Vagina (tissue), 2 donors: ENCODE results near the gene SCAF8. TPM values are rescaled to one million over a fixed set of nuclear protein-coding genes. Genes with fewer than 3 reads are reported as not detected.

Experiments
- DNase-seq, 2 donors: peaks; one replicate each; pipeline ENCODE4 v3.0.0-alpha.2; 2017; ENCODE audit errors: extremely low spot score in 2 of 2
- H3K27ac ChIP-seq: fragments of 200-600 bp; sonication (generic); one replicate; pipeline ENCODE4 v1.5.1; 2019
- H3K27me3 ChIP-seq: fragments of 200-600 bp; sonication (generic); one replicate; pipeline ENCODE4 v1.5.1; 2019
- H3K36me3 ChIP-seq, 2 donors: fragments of 200-600 bp; sonication (generic); one replicate each; pipeline ENCODE4 v1.5.1; 2017 to 2019
- H3K4me1 ChIP-seq: fragments of 200-600 bp; sonication (generic); one replicate; pipeline ENCODE4 v1.5.1; 2019
- H3K4me3 ChIP-seq, 2 donors: fragments of 200-600 bp; sonication (generic); 1 replicate in 1 of 2; 2 replicates in 1 of 2; pipeline ENCODE4 v1.5.1; 2016 to 2019
- H3K9me3 ChIP-seq: fragments of 200-600 bp; sonication (generic); one replicate; pipeline ENCODE4 v1.5.1; 2019
- POLR2A ChIP-seq, 2 donors: fragments of 450-650 bp; IDR thresholded peaks; one replicate each; pipeline ENCODE4 v1.6.1; 2017; ENCODE audit warnings: antibody characterized with exemption in 2 of 2, mild to moderate bottlenecking in 2 of 2, moderate library complexity in 2 of 2
- POLR2AphosphoS5 ChIP-seq, 2 donors: sonication (generic); formaldehyde crosslinking; IDR thresholded peaks; one replicate each; pipeline ENCODE4 v1.9.0; 2017; ENCODE audit warnings: antibody characterized with exemption in 2 of 2, mild to moderate bottlenecking in 2 of 2, low read depth in 1 of 2; ENCODE audit not compliant: insufficient read depth in 1 of 2
- intact Hi-C: fragments of 100-400 bp; cut with DNase I; formaldehyde crosslinking; loops from one replicate; pipeline ENCODE4 v1.15.1; 2023
- total RNA-seq: library from RNA; depleted of rRNA; stranded (reverse); fragments of >200 nt; gene quantifications from one replicate; pipeline ENCODE4 v1.2.3, GENCODE V29; 2016
- TF ChIP-seq, protein P1 (sequence below), 3 experiments: fragments of 450-650 bp in 2 of 3; fragments of 200-600 bp in 1 of 3; sonication (generic) in 1 of 3; IDR thresholded peaks; one replicate each; pipeline ENCODE4 v1.5.1; 2017 to 2019; ENCODE audit warnings: antibody characterized with exemption in 3 of 3, mild to moderate bottlenecking in 2 of 3, moderate library complexity in 2 of 3

The SCAF8 gene
- total RNA-seq, 1 donor from 2014 or later: 37.8 TPM

DNA sequence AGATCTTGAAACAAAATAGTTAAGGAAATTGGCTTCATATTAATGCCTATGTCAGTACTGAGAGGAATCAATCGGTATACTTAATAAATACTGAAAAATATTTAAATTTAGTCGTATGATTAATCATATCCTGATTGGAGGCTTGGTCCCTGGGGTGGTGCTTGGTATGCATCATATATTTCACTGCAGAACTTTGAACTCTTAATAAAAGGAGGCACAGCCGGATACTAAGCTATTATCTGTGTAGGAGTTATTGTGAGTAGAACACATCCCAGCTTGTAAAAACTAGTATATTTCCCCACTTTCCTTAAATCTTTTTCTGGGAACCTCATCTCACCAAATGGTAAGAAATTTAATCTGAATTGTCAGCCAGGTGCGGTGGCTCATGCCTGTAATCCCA lies 42.4 kb upstream of the SCAF8 start:
- H3K27me3 ChIP-seq: no peaks in the 10 kb centered on the region
- H3K4me3 ChIP-seq: no peak overlapping the region
- DNase-seq: no peak
- no peaks in the 10 kb centered on the region for H3K36me3 ChIP-seq
- intact Hi-C loops: no loop called here
- TF ChIP-seq POLR2AphosphoS5 (IDR thresholded peaks at IDR 0.05; ENCODE audit: insufficient read depth in 1 of 2, low read depth in 1 of 2) (no peak), POLR2A (IDR thresholded peaks at IDR 0.05) (no peak)
- TF ChIP-seq, protein P1, sequence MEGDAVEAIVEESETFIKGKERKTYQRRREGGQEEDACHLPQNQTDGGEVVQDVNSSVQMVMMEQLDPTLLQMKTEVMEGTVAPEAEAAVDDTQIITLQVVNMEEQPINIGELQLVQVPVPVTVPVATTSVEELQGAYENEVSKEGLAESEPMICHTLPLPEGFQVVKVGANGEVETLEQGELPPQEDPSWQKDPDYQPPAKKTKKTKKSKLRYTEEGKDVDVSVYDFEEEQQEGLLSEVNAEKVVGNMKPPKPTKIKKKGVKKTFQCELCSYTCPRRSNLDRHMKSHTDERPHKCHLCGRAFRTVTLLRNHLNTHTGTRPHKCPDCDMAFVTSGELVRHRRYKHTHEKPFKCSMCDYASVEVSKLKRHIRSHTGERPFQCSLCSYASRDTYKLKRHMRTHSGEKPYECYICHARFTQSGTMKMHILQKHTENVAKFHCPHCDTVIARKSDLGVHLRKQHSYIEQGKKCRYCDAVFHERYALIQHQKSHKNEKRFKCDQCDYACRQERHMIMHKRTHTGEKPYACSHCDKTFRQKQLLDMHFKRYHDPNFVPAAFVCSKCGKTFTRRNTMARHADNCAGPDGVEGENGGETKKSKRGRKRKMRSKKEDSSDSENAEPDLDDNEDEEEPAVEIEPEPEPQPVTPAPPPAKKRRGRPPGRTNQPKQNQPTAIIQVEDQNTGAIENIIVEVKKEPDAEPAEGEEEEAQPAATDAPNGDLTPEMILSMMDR (IDR thresholded peaks at IDR 0.05): no peak
- no peak overlapping the region for H3K27ac ChIP-seq
- H3K9me3 ChIP-seq: no peaks in the 10 kb centered on the region
- peaks cover 5% of the 10 kb centered on the region for H3K4me1 ChIP-seq

DNA sequence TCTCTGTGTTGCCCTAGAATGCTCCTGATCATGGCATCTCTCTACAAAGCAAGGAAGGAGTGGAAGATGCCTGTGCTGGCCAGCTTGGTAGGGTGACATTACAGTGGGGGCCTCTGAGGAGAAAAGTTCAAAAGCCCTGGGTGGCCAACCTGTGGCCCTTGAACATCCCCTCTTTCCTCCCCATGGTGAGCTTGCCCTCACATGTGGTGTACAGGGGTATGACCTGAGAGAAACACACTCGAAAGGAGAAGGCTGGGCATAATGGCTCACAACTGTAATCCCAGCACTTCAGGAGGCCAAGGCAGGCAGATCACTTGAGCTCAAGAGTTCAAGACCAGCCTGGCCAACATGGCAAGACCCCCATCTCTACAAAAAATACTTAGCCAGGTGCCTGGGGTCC lies 36.6 kb upstream of the SCAF8 start:
- Histone ChIP-seq H3K27me3 (no peaks in the 10 kb centered on the region), H3K4me3 (no peak overlapping the region), H3K27ac (no peak overlapping the region), H3K4me1 (no peaks in the 10 kb centered on the region), H3K36me3 (no peaks in the 10 kb centered on the region), H3K9me3 (no peaks in the 10 kb centered on the region)
- TF ChIP-seq, protein P1 (IDR thresholded peaks at IDR 0.05): no peak
- TF ChIP-seq POLR2A (IDR thresholded peaks at IDR 0.05) (no peak), POLR2AphosphoS5 (IDR thresholded peaks at IDR 0.05; ENCODE audit: insufficient read depth in 1 of 2, low read depth in 1 of 2) (no peak)
- intact Hi-C loops: no loop called here
- no peak for DNase-seq

DNA sequence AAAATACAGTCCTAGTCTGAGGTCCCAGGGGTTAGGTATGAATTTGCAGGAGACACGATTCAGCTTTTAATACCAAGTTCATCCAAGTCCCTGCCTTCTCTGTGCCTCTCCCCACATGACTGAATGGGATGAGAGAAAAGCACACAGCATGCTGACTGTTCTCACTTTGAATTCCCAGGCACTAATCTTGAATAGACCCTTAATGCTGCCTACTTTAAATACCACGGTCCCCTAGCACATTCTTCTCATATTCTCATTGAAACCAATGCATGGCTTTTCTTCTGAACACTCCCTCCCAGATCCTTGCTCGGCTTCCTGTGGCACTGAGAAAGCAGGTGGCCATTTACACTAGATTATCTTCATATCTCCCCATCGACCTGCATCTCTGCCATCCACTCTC lies 30.1 kb upstream of the SCAF8 start:
- no peak overlapping the region for H3K27ac ChIP-seq

DNA sequence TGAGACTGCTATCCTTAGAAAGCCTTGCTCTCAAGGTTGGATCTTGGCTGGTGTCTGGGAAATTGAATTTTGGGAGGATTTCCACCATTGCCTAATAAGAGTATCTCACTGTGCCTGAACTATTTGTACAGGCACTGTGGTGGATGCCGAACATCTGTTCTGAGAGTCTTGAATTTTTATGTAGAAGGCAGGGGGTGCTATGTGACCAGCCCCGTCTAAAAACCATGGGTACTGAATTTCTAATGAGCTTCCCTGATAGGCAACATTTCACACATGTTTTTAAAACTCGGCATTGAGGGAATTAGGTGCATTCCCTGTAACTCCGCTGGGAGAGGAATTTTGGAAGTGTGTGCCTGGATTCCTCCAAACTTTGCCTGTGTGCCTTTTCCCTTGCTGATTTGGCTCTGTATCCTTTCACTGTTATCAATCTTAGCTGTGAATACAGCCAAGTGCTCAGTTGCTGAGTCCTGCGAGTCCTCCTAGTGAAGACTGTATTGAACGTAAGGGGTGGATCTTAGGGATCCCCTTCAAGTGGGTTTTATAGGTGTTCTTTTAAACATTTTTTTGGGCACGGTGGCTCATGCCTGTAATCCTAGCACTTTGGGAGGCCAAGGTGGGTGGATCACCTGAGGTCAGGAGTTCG lies 27.6 kb upstream of the SCAF8 start:
- no peak for DNase-seq
- intact Hi-C loops: no loop called here
- H3K4me3 ChIP-seq: no peak overlapping the region
- no peaks in the 10 kb centered on the region for H3K36me3 ChIP-seq
- no peak for TF ChIP-seq POLR2AphosphoS5 (IDR thresholded peaks at IDR 0.05; ENCODE audit: insufficient read depth in 1 of 2, low read depth in 1 of 2)
- no peak for TF ChIP-seq POLR2A (IDR thresholded peaks at IDR 0.05)
- TF ChIP-seq, protein P1 (IDR thresholded peaks at IDR 0.05): no peak
- no peak overlapping the region for H3K27ac ChIP-seq
- H3K4me1 ChIP-seq: no peaks in the 10 kb centered on the region
- no peaks in the 10 kb centered on the region for H3K9me3 ChIP-seq
- no peaks in the 10 kb centered on the region for H3K27me3 ChIP-seq

More for the DNA sequence above, 30.1 kb upstream of the SCAF8 start:
- DNase-seq: no peak
- Histone ChIP-seq H3K27me3 (no peaks in the 10 kb centered on the region), H3K4me3 (no peak overlapping the region), H3K4me1 (no peaks in the 10 kb centered on the region), H3K9me3 (no peaks in the 10 kb centered on the region), H3K36me3 (no peaks in the 10 kb centered on the region)
- intact Hi-C loops: no loop called here
- TF ChIP-seq, protein P1 (IDR thresholded peaks at IDR 0.05): no peak
- TF ChIP-seq POLR2AphosphoS5 (IDR thresholded peaks at IDR 0.05; ENCODE audit: insufficient read depth in 1 of 2, low read depth in 1 of 2) (no peak), POLR2A (IDR thresholded peaks at IDR 0.05) (no peak)

DNA sequence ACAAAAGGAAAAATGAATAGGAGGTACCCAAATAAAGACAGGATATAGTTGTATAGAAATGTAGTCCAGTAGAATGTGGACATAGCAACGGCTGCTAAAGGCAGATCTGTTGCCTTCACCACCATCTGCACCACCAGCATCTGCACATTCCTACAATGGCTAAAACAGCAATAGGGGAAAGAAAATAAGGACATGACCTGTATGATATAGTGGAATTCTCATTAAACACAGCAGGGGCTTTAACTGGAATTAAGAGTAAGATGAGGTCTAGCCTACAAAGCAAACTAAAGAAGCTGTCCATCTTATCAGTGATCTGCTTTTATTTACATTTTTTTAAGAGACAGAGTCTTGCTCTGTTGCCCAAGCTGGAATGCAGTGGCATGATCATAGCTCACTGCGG lies 26.8 kb upstream of the SCAF8 start:
- H3K36me3 ChIP-seq: no peaks in the 10 kb centered on the region
- DNase-seq: no peak
- no peak overlapping the region for H3K27ac ChIP-seq
- H3K4me1 ChIP-seq: no peaks in the 10 kb centered on the region
- intact Hi-C loops: no loop called here
- H3K9me3 ChIP-seq: no peaks in the 10 kb centered on the region
- no peak overlapping the region for H3K4me3 ChIP-seq
- H3K27me3 ChIP-seq: no peaks in the 10 kb centered on the region
- TF ChIP-seq, protein P1 (IDR thresholded peaks at IDR 0.05): no peak
- TF ChIP-seq POLR2AphosphoS5 (IDR thresholded peaks at IDR 0.05; ENCODE audit: insufficient read depth in 1 of 2, low read depth in 1 of 2): no peak
- no peak for TF ChIP-seq POLR2A (IDR thresholded peaks at IDR 0.05)
